ENCODE measurements around the gene FCMR.

DNA sequence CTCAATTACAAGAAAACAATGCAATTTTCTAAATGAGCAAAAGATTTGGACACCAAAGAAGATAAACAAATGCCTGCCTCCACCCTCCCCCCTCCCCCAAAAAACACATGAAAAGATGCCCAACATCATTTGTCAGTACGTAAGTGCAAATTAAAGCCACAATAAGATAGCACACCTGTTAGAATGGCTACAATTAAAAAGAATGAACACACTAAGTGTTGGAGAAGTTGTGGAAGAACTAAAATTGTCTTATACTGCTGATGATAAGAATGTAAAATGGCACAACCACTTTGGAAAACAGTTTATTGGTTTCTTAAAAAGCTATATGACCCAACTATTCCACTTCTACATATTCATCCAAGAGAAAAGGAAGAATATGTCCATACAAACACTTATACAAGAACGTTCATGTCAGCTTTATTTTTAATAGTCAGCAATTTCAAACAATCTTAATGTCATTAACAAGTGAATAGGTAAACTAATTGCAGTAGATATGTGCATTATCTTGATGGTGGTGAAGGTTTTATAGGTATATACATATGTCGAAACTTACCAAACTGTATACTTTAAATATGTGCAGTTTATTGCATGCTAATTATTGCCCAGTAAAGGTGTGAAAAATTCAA is 45.9 kb downstream of the FCMR start:
- TF ChIP-seq, protein P1, sequence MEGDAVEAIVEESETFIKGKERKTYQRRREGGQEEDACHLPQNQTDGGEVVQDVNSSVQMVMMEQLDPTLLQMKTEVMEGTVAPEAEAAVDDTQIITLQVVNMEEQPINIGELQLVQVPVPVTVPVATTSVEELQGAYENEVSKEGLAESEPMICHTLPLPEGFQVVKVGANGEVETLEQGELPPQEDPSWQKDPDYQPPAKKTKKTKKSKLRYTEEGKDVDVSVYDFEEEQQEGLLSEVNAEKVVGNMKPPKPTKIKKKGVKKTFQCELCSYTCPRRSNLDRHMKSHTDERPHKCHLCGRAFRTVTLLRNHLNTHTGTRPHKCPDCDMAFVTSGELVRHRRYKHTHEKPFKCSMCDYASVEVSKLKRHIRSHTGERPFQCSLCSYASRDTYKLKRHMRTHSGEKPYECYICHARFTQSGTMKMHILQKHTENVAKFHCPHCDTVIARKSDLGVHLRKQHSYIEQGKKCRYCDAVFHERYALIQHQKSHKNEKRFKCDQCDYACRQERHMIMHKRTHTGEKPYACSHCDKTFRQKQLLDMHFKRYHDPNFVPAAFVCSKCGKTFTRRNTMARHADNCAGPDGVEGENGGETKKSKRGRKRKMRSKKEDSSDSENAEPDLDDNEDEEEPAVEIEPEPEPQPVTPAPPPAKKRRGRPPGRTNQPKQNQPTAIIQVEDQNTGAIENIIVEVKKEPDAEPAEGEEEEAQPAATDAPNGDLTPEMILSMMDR (IDR thresholded peaks at IDR 0.05), result no peak
- TF ChIP-seq EZH2 (IDR thresholded peaks at IDR 0.05; ENCODE audit: borderline replicate concordance, insufficient read depth, low read depth, low read length, poor library complexity, severe bottlenecking), result no peak

Measured in B cell (primary cell).